MCF 10A (cell line): Measurements from ENCODE around the gene PTX4. TPM values are rescaled to one million over a fixed set of nuclear protein-coding genes. Genes with fewer than 3 reads are reported as not detected.
"Not testable (repeated sequence)": the region's sequence is repeated elsewhere in the genome, so short reads cannot be mapped to it uniquely, and the experiment has no call there.

Experiments used
- BruUV-seq: library from RNA; stranded (reverse); fragments of 400-500 nt; replicated peaks from 2 replicates; lab custom pipeline; 2021; lab: Mats Ljungman, UMichigan
- CTCF ChIA-PET: fragments of 300-600 bp; sonication (Branson Sonifier 250); formaldehyde crosslinking; extraction: SDS; loops from one replicate; lab custom pipeline; 2021; ENCODE audit warnings: antibody characterized with exemption, inconsistent platforms; lab: Yijun Ruan, JAX
- POLR2A ChIA-PET: fragments of 300-600, 350-650 bp; sonication (Branson Sonifier 250); formaldehyde crosslinking; extraction: SDS; loops from one replicate; lab custom pipeline; 2020; ENCODE audit warnings: antibody characterized with exemption, inconsistent platforms; lab: Yijun Ruan, JAX
- DNase-seq: peaks from one replicate; pipeline ENCODE4 v3.0.0-alpha.2; 2018; ENCODE audit not compliant: unreplicated experiment
- H3K27ac Mint-ChIP-seq: one replicate; pipeline ENCODE4 v1.8.0; 2022; ENCODE audit warnings: mild to moderate bottlenecking, low read depth, mixed read lengths; ENCODE audit not compliant: unreplicated experiment
- H3K27me3 Mint-ChIP-seq: one replicate; pipeline ENCODE4 v1.8.0; 2022; ENCODE audit warnings: mixed read lengths; ENCODE audit not compliant: insufficient read depth, unreplicated experiment
- H3K36me3 Mint-ChIP-seq: one replicate; pipeline ENCODE4 v1.8.0; 2022; ENCODE audit warnings: mild to moderate bottlenecking, moderate library complexity, mixed read lengths; ENCODE audit not compliant: insufficient read depth, unreplicated experiment
- H3K4me1 Mint-ChIP-seq: one replicate; pipeline ENCODE4 v1.8.0; 2022; ENCODE audit warnings: mixed read lengths; ENCODE audit not compliant: insufficient read depth, unreplicated experiment
- H3K4me3 Mint-ChIP-seq: one replicate; pipeline ENCODE4 v1.8.0; 2022; ENCODE audit warnings: mild to moderate bottlenecking, moderate library complexity, mixed read lengths; ENCODE audit not compliant: unreplicated experiment
- H3K9me3 Mint-ChIP-seq: one replicate; pipeline ENCODE4 v1.8.0; 2022; ENCODE audit warnings: mixed read lengths; ENCODE audit not compliant: unreplicated experiment
- intact Hi-C: fragments of 100-400 bp; cut with micrococcal nuclease; formaldehyde crosslinking; loops from 2 replicates; pipeline ENCODE4 v1.14.1; 2022
- total RNA-seq: library from RNA; stranded (reverse); gene quantifications from 2 replicates; pipeline ENCODE4 v1.2.3, GENCODE V29; 2022
- TF ChIP-seq, protein P1 (sequence below): fragments of 200-600 bp; IDR thresholded peaks from one replicate; pipeline ENCODE4 v1.8.0; 2022; ENCODE audit warnings: antibody characterized with exemption, mild to moderate bottlenecking; ENCODE audit not compliant: unreplicated experiment

Gene PTX4
- total RNA-seq, 1 experiment from 2014 or later: not detected

GRCh38 chr16:1486551-1487390 is 2.0 kb downstream of the PTX4 start:
- Mint-ChIP-seq H3K27ac (no peak overlapping the region), H3K4me3 (no peak overlapping the region), H3K4me1 (no peaks in the 10 kb centered on the region), H3K27me3 (no peaks in the 10 kb centered on the region), H3K9me3 (no peaks in the 10 kb centered on the region), H3K36me3 (no peaks in the 10 kb centered on the region)
- no TSS peak for BruUV-seq
- intact Hi-C loops: no loop called here
- DNase-seq: no peak
- CTCF ChIA-PET: interaction anchor here (0.5 kb wide), 1 partner anchor 70 kb away, joined by 4 read pairs; no protein-coding TSS in a partner anchor
- TF ChIP-seq, protein P1, sequence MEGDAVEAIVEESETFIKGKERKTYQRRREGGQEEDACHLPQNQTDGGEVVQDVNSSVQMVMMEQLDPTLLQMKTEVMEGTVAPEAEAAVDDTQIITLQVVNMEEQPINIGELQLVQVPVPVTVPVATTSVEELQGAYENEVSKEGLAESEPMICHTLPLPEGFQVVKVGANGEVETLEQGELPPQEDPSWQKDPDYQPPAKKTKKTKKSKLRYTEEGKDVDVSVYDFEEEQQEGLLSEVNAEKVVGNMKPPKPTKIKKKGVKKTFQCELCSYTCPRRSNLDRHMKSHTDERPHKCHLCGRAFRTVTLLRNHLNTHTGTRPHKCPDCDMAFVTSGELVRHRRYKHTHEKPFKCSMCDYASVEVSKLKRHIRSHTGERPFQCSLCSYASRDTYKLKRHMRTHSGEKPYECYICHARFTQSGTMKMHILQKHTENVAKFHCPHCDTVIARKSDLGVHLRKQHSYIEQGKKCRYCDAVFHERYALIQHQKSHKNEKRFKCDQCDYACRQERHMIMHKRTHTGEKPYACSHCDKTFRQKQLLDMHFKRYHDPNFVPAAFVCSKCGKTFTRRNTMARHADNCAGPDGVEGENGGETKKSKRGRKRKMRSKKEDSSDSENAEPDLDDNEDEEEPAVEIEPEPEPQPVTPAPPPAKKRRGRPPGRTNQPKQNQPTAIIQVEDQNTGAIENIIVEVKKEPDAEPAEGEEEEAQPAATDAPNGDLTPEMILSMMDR: no peak
- POLR2A ChIA-PET: no interaction called here

- ChIA-PET POLR2A (no interaction called here), CTCF (no interaction called here)
- Mint-ChIP-seq H3K27ac (no peak overlapping the region), H3K27me3 (no peaks in the 10 kb centered on the region), H3K9me3 (no peaks in the 10 kb centered on the region), H3K4me3 (no peak overlapping the region), H3K4me1 (no peaks in the 10 kb centered on the region), H3K36me3 (no peaks in the 10 kb centered on the region)
- TF ChIP-seq, protein P1: no peak
- no peak for DNase-seq
- no TSS peak for BruUV-seq
- intact Hi-C loops: no loop called here
Measured at GRCh38 chr16:1485847-1486496, 2.8 kb downstream of the PTX4 start.

- DNase-seq: no peak
- H3K27ac Mint-ChIP-seq: no peak overlapping the region
- intact Hi-C loops: no loop called here
- no peaks in the 10 kb centered on the region for H3K9me3 Mint-ChIP-seq
- H3K36me3 Mint-ChIP-seq: peaks cover 5% of the 10 kb centered on the region
- no peak overlapping the region for H3K4me3 Mint-ChIP-seq
- no TSS peak for BruUV-seq
- no peaks in the 10 kb centered on the region for H3K27me3 Mint-ChIP-seq
- ChIA-PET CTCF (interaction anchor here (0.7 kb wide), 1 partner anchor 909 kb away, joined by 3 read pairs; no protein-coding TSS in a partner anchor), POLR2A (interaction anchor here (0.8 kb wide), 1 partner anchor 10 kb away, joined by 3 read pairs; no protein-coding TSS in a partner anchor)
- H3K4me1 Mint-ChIP-seq: no peaks in the 10 kb centered on the region
- TF ChIP-seq, protein P1: no peak
Measured at GRCh38 chr16:1481906-1482835, 6.6 kb downstream of the PTX4 start.

DNA sequence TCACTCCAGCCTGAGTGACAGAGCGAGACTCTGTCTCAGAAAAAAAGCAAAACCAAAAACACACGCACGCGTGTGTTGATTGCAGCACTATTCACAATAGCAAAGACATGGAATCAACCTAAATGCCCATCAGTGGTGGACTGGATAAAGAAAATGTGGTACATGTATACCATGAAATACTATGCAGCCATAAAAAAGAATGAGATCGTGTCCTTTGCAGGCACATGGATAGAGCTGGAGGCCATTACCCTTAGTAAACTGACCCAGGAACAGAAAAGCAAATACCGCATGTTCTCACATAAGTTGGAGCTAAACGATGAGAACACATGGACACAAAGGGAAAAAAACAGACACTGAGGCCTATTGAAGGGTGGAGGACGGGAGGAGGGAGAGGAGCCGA is 9.8 kb downstream of the PTX4 start:
- H3K4me1 Mint-ChIP-seq, H3K36me3 Mint-ChIP-seq, BruUV-seq, H3K27ac Mint-ChIP-seq, intact Hi-C loops, H3K9me3 Mint-ChIP-seq, H3K4me3 Mint-ChIP-seq, H3K27me3 Mint-ChIP-seq, DNase-seq: not testable (repeated sequence)
- CTCF ChIA-PET: interaction anchor here (0.6 kb wide), 1 partner anchor 189 kb away, joined by 4 read pairs; no protein-coding TSS in a partner anchor
- POLR2A ChIA-PET: interaction anchor here (2.6 kb wide), 1 partner anchor 14 kb away, joined by 10 read pairs; the partner anchor contains the start of gene TELO2
